GM12874 (cell line): ENCODE data around the gene MEF2A.

Source experiments
- CTCF ChIP-seq: IDR thresholded peaks from 2 replicates; pipeline ENCODE4 v1.5.1; 2011; ENCODE audit warnings: low read depth, mild to moderate bottlenecking, control low read depth, low read length, moderate library complexity; ENCODE audit not compliant: insufficient read depth

MEF2A gene

GRCh38 chr15:99645951-99646350 lies 80.2 kb downstream of the MEF2A start:
- no peak for TF ChIP-seq CTCF

- TF ChIP-seq CTCF, result no peak
Measured at GRCh38 chr15:99651023-99651807, 85.4 kb downstream of the MEF2A start.

- TF ChIP-seq CTCF, result no peak
Measured at GRCh38 chr15:99656205-99656604, 90.4 kb downstream of the MEF2A start.

- no peak for TF ChIP-seq CTCF
Measured at GRCh38 chr15:99657996-99658395, 92.2 kb downstream of the MEF2A start.

GRCh38 chr15:99662903-99663302 lies 97.1 kb downstream of the MEF2A start:
- no peak for TF ChIP-seq CTCF

- no peak for TF ChIP-seq CTCF
Measured at GRCh38 chr15:99668533-99669182, 102.9 kb downstream of the MEF2A start.

- TF ChIP-seq CTCF, result no peak
Measured at GRCh38 chr15:99669250-99669649, 103.5 kb downstream of the MEF2A start.
